ENCODE data around the gene ATP1A1. TPM values are rescaled to one million over a fixed set of nuclear protein-coding genes. Genes with fewer than 3 reads are reported as not detected.

The ATP1A1 gene
- total RNA-seq, 1 experiment from 2014 or later, result 931 TPM

GRCh38 chr1:116415699-116416533, 42.9 kb downstream of the ATP1A1 start:
- peak; percentile 71 for DNase-seq
- H3K4me3 ChIP-seq (ENCODE audit: low read length), result peak overlapping the region; percentile 97; the same call in 1 of the 2 replicates
- H3K9ac ChIP-seq (ENCODE audit: low read length), result peak overlapping the region; percentile 99
- H3K27ac ChIP-seq (ENCODE audit: low read length), result peak overlapping the region; percentile 91
- peaks cover 67% of the 10 kb centered on the region for H3K4me1 ChIP-seq (ENCODE audit: low read length)
- H3K9me2 ChIP-seq (replicated peaks; ENCODE audit: insufficient read depth, low read length), result no peaks in the 10 kb centered on the region
- H3K79me2 ChIP-seq (ENCODE audit: low read length), result peaks cover 11% of the 10 kb centered on the region
- no peaks in the 10 kb centered on the region; the same call in 1 of the 2 replicates for H4K20me1 ChIP-seq (ENCODE audit: insufficient read depth, low read depth, low read length)
- H3K27me3 ChIP-seq (ENCODE audit: low read length), result no peaks in the 10 kb centered on the region
- peak overlapping the region; percentile 90 for H3K4me2 ChIP-seq (ENCODE audit: low read depth, low read length, poor library complexity, severe bottlenecking)
- H3K36me3 ChIP-seq (ENCODE audit: insufficient read depth, low read length), result no peaks in the 10 kb centered on the region
- no peaks in the 10 kb centered on the region for H3K9me3 ChIP-seq (ENCODE audit: low read length)
- H2AFZ ChIP-seq (ENCODE audit: low read length), result no peak overlapping the region

GRCh38 chr1:116416854-116417513, 43.9 kb downstream of the ATP1A1 start:
- Histone ChIP-seq H3K9me2 (replicated peaks; ENCODE audit: insufficient read depth, low read length) (no peaks in the 10 kb centered on the region), H3K9ac (ENCODE audit: low read length) (peak overlapping the region; percentile 99), H2AFZ (ENCODE audit: low read length) (no peak overlapping the region), H3K79me2 (ENCODE audit: low read length) (peaks cover 11% of the 10 kb centered on the region), H4K20me1 (ENCODE audit: insufficient read depth, low read depth, low read length) (no peaks in the 10 kb centered on the region; the same call in 1 of the 2 replicates), H3K27me3 (ENCODE audit: low read length) (no peaks in the 10 kb centered on the region), H3K4me1 (ENCODE audit: low read length) (peaks cover 66% of the 10 kb centered on the region), H3K4me2 (ENCODE audit: low read depth, low read length, poor library complexity, severe bottlenecking) (peak overlapping the region; percentile 90), H3K4me3 (ENCODE audit: low read length) (peak overlapping the region; percentile 97), H3K9me3 (ENCODE audit: low read length) (no peaks in the 10 kb centered on the region), H3K36me3 (ENCODE audit: insufficient read depth, low read length) (no peaks in the 10 kb centered on the region), H3K27ac (ENCODE audit: low read length) (peak overlapping the region; percentile 91)
- peak; percentile 71 for DNase-seq

GRCh38 chr1:116417678-116418077, 44.6 kb downstream of the ATP1A1 start:
- peak overlapping the region; percentile 91 for H3K27ac ChIP-seq (ENCODE audit: low read length)
- no peak overlapping the region for H2AFZ ChIP-seq (ENCODE audit: low read length)
- H3K36me3 ChIP-seq (ENCODE audit: insufficient read depth, low read length), result no peaks in the 10 kb centered on the region
- no peaks in the 10 kb centered on the region for H3K9me3 ChIP-seq (ENCODE audit: low read length)
- DNase-seq, result no peak
- no peaks in the 10 kb centered on the region for H4K20me1 ChIP-seq (ENCODE audit: insufficient read depth, low read depth, low read length)
- peak overlapping the region; percentile 90 for H3K4me2 ChIP-seq (ENCODE audit: low read depth, low read length, poor library complexity, severe bottlenecking)
- H3K4me1 ChIP-seq (ENCODE audit: low read length), result peaks cover 59% of the 10 kb centered on the region
- H3K27me3 ChIP-seq (ENCODE audit: low read length), result no peaks in the 10 kb centered on the region
- no peaks in the 10 kb centered on the region for H3K9me2 ChIP-seq (replicated peaks; ENCODE audit: insufficient read depth, low read length)
- H3K79me2 ChIP-seq (ENCODE audit: low read length), result peaks cover 11% of the 10 kb centered on the region
- peak overlapping the region; percentile 99 for H3K9ac ChIP-seq (ENCODE audit: low read length)
- H3K4me3 ChIP-seq (ENCODE audit: low read length), result peak overlapping the region; percentile 97

DNA sequence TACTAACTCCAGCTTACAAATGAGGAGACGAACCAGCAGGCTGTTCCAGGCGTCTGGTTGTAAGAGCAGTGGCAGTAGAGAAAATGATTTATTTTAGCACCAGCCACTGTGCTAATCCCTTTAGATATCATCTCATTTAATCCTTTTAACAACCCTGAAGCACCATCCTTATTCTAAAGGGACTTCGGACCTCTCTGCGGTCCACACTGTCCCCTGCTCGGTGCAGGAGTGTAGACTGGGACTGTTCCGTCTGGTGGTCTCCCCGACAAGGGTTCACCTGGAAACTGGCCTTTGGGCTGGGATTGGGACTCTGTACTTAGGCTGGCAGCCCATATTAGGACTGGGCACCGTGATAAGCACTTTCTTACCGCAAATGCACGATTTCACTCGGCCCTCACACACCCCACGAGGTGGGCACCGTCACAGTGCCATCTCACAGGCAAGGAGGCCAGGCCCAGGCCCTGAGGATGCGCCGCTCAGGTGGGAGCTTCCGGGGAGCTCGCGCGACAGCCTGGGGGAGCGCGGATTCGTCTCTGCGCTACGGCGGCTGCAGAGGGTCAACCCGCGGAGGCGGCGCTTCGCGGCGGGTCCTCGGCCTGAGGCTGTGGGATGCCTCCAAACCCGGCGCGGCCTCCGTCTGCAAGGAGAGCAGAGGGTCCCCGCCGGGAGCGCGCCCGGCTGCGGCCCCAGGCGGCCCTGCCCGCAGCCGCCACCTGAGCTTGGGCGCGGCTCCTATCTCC, 45.2 kb downstream of the ATP1A1 start:
- peak overlapping the region; percentile 97 for H3K4me3 ChIP-seq (ENCODE audit: low read length)
- no peaks in the 10 kb centered on the region for H3K27me3 ChIP-seq (ENCODE audit: low read length)
- H2AFZ ChIP-seq (ENCODE audit: low read length), result peak overlapping the region; percentile 79
- H3K4me2 ChIP-seq (ENCODE audit: low read depth, low read length, poor library complexity, severe bottlenecking), result peak overlapping the region; percentile 90
- DNase-seq, result peak; percentile 96
- peak overlapping the region; percentile 91 for H3K27ac ChIP-seq (ENCODE audit: low read length)
- no peaks in the 10 kb centered on the region for H4K20me1 ChIP-seq (ENCODE audit: insufficient read depth, low read depth, low read length)
- H3K36me3 ChIP-seq (ENCODE audit: insufficient read depth, low read length), result no peaks in the 10 kb centered on the region
- H3K9me3 ChIP-seq (ENCODE audit: low read length), result no peaks in the 10 kb centered on the region
- peaks cover 11% of the 10 kb centered on the region for H3K79me2 ChIP-seq (ENCODE audit: low read length)
- peak overlapping the region; percentile 99 for H3K9ac ChIP-seq (ENCODE audit: low read length)
- H3K9me2 ChIP-seq (replicated peaks; ENCODE audit: insufficient read depth, low read length), result no peaks in the 10 kb centered on the region
- H3K4me1 ChIP-seq (ENCODE audit: low read length), result peaks cover 53% of the 10 kb centered on the region

DNA sequence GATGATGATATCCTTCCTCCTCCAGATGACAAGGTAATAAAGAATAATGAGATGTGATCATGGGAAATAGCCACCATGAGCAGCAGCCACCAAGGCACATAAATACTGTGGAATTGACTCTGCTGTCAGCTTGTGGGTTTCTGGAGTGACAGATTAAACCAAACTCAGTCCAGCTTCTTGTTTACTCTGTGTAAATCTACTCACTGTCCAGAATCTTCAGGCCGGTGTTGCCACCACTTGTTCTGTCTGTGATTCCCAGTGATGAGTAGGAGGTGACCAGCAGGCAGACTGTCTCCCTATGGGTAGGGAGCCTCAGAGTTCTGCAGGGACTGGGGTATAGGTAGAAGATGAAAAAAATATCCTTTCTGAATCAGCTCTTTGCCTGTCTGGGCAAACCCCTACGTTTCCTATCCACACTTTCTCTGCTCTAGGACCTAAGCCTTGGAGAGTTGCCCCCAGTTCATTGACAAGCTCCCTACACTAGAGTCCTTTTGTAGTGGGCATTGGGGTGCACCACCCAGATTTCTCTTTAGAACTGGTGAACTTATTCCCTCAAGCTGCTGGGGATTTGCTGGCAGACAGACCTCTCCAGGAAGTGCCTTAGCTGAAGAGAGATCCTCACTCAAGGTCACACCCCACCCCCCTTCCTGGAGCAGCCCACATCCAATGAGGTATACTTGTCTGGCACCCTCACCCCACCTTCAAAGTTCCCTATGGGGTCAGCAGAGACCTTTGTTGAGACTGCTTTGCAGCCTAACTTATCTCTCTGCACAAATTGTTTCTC, 47.6 kb downstream of the ATP1A1 start:
- Histone ChIP-seq H3K27ac (ENCODE audit: low read length) (no peak overlapping the region), H3K9ac (ENCODE audit: low read length) (no peak overlapping the region), H2AFZ (ENCODE audit: low read length) (no peak overlapping the region), H3K27me3 (ENCODE audit: low read length) (no peaks in the 10 kb centered on the region), H3K9me3 (ENCODE audit: low read length) (no peaks in the 10 kb centered on the region), H3K36me3 (ENCODE audit: insufficient read depth, low read length) (no peaks in the 10 kb centered on the region), H4K20me1 (ENCODE audit: insufficient read depth, low read depth, low read length) (no peaks in the 10 kb centered on the region), H3K4me3 (ENCODE audit: low read length) (no peak overlapping the region), H3K9me2 (replicated peaks; ENCODE audit: insufficient read depth, low read length) (no peaks in the 10 kb centered on the region), H3K79me2 (ENCODE audit: low read length) (peaks cover 11% of the 10 kb centered on the region), H3K4me1 (ENCODE audit: low read length) (peaks cover 29% of the 10 kb centered on the region), H3K4me2 (ENCODE audit: low read depth, low read length, poor library complexity, severe bottlenecking) (no peak overlapping the region)
- DNase-seq, result no peak

DNA sequence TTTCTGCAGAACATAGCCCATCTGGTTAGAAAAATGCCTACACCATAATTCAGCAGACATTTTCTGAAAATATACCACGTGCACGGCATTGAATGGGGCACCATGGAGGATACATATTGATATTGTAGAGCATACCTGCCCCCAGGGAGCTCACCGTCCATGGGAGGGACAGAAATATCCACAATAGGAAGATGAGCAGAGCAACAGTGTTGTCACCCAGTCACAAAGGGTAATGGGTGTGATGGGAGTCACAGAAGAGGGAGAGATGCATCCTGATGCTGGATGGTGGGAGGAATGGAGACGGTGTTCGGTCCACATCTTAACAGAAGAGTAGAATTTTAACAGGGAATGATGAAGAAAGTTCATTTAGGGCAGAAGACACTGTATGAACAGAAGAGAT, 51.4 kb downstream of the ATP1A1 start:
- H3K9ac ChIP-seq (ENCODE audit: low read length), result no peak overlapping the region
- H3K9me3 ChIP-seq (ENCODE audit: low read length), result no peaks in the 10 kb centered on the region
- H3K36me3 ChIP-seq (ENCODE audit: insufficient read depth, low read length), result no peaks in the 10 kb centered on the region
- no peaks in the 10 kb centered on the region for H3K27me3 ChIP-seq (ENCODE audit: low read length)
- no peaks in the 10 kb centered on the region for H3K79me2 ChIP-seq (ENCODE audit: low read length)
- no peak for DNase-seq
- H3K4me1 ChIP-seq (ENCODE audit: low read length), result no peaks in the 10 kb centered on the region
- no peak overlapping the region for H3K4me2 ChIP-seq (ENCODE audit: low read depth, low read length, poor library complexity, severe bottlenecking)
- H3K4me3 ChIP-seq (ENCODE audit: low read length), result no peak overlapping the region
- no peak overlapping the region for H3K27ac ChIP-seq (ENCODE audit: low read length)
- no peaks in the 10 kb centered on the region for H3K9me2 ChIP-seq (replicated peaks; ENCODE audit: insufficient read depth, low read length)
- no peaks in the 10 kb centered on the region for H4K20me1 ChIP-seq (ENCODE audit: insufficient read depth, low read depth, low read length)
- peak overlapping the region; percentile 31; the same call in 1 of the 2 replicates for H2AFZ ChIP-seq (ENCODE audit: low read length)

DNA sequence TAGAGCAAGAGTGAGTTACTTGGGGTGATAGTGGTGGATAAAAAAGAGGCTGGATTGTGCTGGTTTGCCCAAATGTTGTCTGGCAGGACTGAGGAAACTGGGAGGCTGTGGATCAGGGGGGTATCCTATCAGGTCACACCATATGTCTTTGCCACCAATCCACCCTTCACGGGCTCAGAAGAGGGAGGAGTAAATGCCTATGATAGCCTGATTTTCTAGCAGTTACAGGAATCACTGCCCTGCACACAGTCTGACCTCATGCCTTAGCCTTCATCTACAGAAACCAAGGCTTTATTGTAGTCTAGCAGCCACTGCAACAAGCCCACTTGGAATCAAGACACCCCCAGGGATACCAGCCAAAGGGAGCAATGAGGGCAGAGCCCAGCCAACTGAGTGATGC, 51.8 kb downstream of the ATP1A1 start:
- Histone ChIP-seq H3K27ac (ENCODE audit: low read length) (no peak overlapping the region), H2AFZ (ENCODE audit: low read length) (no peak overlapping the region), H3K9me2 (replicated peaks; ENCODE audit: insufficient read depth, low read length) (no peaks in the 10 kb centered on the region), H4K20me1 (ENCODE audit: insufficient read depth, low read depth, low read length) (no peaks in the 10 kb centered on the region), H3K79me2 (ENCODE audit: low read length) (no peaks in the 10 kb centered on the region), H3K4me1 (ENCODE audit: low read length) (no peaks in the 10 kb centered on the region), H3K9me3 (ENCODE audit: low read length) (no peaks in the 10 kb centered on the region), H3K4me3 (ENCODE audit: low read length) (no peak overlapping the region), H3K27me3 (ENCODE audit: low read length) (no peaks in the 10 kb centered on the region), H3K4me2 (ENCODE audit: low read depth, low read length, poor library complexity, severe bottlenecking) (no peak overlapping the region), H3K36me3 (ENCODE audit: insufficient read depth, low read length) (no peaks in the 10 kb centered on the region), H3K9ac (ENCODE audit: low read length) (no peak overlapping the region)
- DNase-seq, result no peak
